ENCODE results near the gene LRIT2. TPM values are rescaled to one million over a fixed set of nuclear protein-coding genes. Genes with fewer than 3 reads are reported as not detected.
A peak's percentile ranks its signal among the peaks of the same experiment; 100 is the strongest.

The LRIT2 gene, protein sequence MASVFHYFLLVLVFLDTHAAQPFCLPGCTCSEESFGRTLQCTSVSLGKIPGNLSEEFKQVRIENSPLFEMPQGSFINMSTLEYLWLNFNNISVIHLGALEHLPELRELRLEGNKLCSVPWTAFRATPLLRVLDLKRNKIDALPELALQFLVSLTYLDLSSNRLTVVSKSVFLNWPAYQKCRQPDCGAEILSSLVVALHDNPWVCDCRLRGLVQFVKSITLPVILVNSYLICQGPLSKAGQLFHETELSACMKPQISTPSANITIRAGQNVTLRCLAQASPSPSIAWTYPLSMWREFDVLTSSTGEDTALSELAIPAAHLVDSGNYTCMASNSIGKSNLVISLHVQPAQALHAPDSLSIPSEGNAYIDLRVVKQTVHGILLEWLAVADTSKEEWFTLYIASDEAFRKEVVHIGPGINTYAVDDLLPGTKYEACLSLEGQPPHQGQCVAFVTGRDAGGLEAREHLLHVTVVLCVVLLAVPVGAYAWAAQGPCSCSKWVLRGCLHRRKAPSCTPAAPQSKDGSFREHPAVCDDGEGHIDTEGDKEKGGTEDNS
- total RNA-seq, result not detected

DNA sequence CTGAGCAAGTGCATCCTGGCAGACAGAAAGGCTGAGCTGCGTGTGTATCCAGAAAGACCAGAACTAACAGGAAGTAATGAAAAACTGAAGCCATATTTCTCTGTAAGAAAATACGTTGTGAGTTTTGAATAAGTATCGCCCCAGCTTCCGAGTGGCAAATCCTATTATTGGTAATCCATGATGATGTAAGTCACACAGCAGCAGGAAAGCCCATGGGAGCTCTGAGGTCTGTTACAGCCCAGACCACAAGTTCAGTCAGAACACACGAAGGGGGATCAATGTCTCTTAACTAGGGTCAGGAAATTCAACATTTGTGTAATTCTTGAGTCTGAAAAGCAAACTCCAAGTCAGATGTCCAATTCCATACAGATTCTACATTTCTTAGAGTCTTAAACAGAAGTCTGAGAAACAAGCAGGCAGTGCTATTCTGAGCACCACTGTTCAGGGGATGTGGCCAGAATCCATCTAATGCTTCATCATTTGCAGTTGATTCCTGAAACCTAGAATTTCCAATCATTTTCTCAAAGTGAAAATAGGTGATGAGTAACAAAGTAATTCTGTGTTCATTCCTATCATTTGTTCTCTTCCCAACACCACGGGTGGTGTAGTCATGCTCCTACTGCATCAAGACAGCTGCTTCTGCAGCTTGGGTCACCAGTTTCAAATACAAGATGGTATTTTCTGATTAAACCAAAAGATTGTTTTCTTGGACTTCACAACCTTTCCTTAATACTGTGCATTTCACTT, at the start of gene LRIT2:
Gene LRIT2 (minus strand): TSS at position 118 of the 747 bp plus-strand sequence. CDS start 24 bp downstream, at position 94.
- ATAC-seq (ENCODE audit: low read depth) (no peak), DNase-seq (no peak)
- Mint-ChIP-seq H3K4me3 (no peak within 1 kb of the TSS), H3K36me3 (no peaks in the 10 kb centered on the region), H3K4me1 (no peaks in the 10 kb centered on the region), H3K27me3 (peaks cover 19% of the 10 kb centered on the region), H3K27ac (no peak within 1 kb of the TSS), H3K9me3 (no peaks in the 10 kb centered on the region)
- POLR2A ChIA-PET, result no interaction called here

DNA sequence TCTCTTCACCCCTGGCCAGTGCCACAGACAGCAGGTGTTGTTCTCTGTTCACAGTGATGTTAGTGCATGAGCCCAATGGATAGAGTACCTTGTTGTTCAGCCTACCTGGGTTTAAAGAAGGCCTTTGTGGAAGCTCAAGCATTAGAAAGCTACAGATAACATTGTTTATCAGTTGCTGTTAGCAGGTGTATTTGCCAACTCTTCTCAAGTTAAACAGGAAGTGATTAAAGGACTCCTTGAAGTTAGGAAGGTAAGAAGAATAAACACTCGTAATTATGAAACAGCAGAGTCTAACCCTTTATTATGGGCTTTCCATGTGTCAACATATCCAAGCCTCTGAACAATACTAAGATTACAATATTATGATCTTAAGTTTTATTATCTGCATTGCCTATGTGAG, 45.4 kb upstream of the LRIT2 start:
- DNase-seq, result no peak
- no peak for ATAC-seq (ENCODE audit: low read depth)
- Mint-ChIP-seq H3K4me1 (peaks cover 13% of the 10 kb centered on the region), H3K27me3 (peaks cover 11% of the 10 kb centered on the region), H3K4me3 (no peak overlapping the region), H3K27ac (no peak overlapping the region), H3K36me3 (no peaks in the 10 kb centered on the region), H3K9me3 (no peaks in the 10 kb centered on the region)
- POLR2A ChIA-PET, result no interaction called here

DNA sequence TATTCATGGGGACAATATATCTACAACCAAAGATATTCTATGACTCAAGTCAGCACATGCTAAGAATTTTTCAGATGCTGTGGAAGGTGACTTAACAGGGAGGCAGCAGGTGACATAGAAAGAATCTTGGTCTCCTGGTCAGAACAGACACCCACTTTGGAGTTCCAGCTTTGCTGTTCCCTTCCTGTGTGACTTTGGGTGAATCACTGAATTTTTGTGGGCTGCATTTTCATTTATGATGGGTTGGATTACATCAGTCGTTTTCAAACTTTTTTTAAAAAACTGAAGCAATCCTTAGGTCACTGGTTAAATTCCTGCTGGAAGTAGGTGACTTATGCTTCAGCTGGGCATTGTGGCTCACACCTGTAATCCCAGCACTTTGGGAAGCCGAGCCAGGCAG, 44.4 kb upstream of the LRIT2 start:
- ATAC-seq (ENCODE audit: low read depth), result no peak

GRCh38 chr10:84269162-84269561, 43.8 kb upstream of the LRIT2 start:
- DNase-seq (no peak), ATAC-seq (ENCODE audit: low read depth) (no peak)
- no peaks in the 10 kb centered on the region for H3K9me3 Mint-ChIP-seq
- no peaks in the 10 kb centered on the region for H3K36me3 Mint-ChIP-seq
- H3K4me1 Mint-ChIP-seq, result peaks cover 21% of the 10 kb centered on the region
- POLR2A ChIA-PET, result interaction anchor here (0.7 kb wide), 1 partner anchor 268 kb away, joined by 3 read pairs; no protein-coding TSS in a partner anchor
- peaks cover 13% of the 10 kb centered on the region for H3K27me3 Mint-ChIP-seq
- no peak overlapping the region for H3K27ac Mint-ChIP-seq
- no peak overlapping the region for H3K4me3 Mint-ChIP-seq

More for the DNA sequence above, 44.4 kb upstream of the LRIT2 start:
- H3K9me3 Mint-ChIP-seq, result no peaks in the 10 kb centered on the region
- peaks cover 11% of the 10 kb centered on the region for H3K27me3 Mint-ChIP-seq
- POLR2A ChIA-PET, result interaction anchor here (0.7 kb wide), 1 partner anchor 267 kb away, joined by 3 read pairs; no protein-coding TSS in a partner anchor
- no peaks in the 10 kb centered on the region for H3K36me3 Mint-ChIP-seq
- no peak for DNase-seq
- H3K4me1 Mint-ChIP-seq, result peaks cover 16% of the 10 kb centered on the region
- no peak overlapping the region for H3K27ac Mint-ChIP-seq
- H3K4me3 Mint-ChIP-seq, result no peak overlapping the region

DNA sequence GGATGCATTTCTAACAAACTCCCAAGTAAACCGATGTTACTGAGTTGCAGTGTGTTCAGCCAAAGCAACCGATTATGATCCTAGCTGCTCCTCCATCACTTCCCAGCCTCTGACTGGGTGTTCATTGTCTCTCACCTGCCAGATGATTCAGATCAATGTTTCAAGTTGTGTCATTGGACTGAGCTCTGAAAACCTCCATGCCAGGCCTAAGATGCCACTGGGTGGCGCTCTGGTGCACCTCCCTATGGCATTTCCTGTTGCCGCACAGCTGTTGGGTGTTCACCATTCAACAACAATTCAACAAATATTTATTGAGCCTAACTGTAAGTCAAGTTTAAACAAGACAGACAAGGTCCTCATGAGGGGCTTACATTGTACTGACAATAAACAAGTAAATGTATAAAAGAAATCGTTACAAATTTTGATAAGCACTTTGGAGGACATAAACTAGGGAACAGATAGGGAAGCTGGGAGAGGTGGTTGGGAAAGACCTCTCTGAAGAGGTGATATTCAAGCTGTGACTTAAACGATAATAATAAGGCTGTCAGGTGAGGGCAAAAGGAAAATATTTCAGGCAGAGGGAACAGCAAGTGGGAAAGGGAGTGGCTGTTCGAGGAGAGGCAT, 42.3 kb upstream of the LRIT2 start:
- H3K36me3 Mint-ChIP-seq, result no peaks in the 10 kb centered on the region
- peaks cover 19% of the 10 kb centered on the region for H3K27me3 Mint-ChIP-seq
- no peaks in the 10 kb centered on the region for H3K9me3 Mint-ChIP-seq
- no peak overlapping the region for H3K4me3 Mint-ChIP-seq
- POLR2A ChIA-PET, result interaction anchor here (0.8 kb wide), 1 partner anchor 62 kb away, joined by 4 read pairs; no protein-coding TSS in a partner anchor
- ATAC-seq (ENCODE audit: low read depth) (peak; percentile 74), DNase-seq (peak; percentile 77)
- H3K4me1 Mint-ChIP-seq, result peaks cover 21% of the 10 kb centered on the region
- H3K27ac Mint-ChIP-seq, result no peak overlapping the region

DNA sequence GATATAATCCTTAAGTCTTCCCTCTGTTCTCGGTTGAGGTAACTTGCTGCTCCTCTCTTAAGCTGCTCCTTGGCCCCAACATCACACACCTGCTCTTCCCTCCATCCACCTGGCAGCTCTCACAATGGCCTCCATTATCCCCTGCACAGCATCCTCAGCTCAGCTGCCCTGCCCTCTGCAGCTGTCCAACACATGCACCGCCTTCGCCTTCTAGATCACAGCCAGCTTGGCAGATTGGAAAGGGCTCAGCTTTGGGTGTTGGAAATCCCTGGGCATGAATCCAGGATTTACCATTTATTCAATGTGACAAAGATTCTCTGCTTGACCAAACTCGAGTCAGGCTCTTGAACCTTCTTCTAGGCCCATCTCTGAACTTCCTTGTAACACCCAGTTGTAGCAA, 40.1 kb upstream of the LRIT2 start:
- POLR2A ChIA-PET, result no interaction called here
- no peaks in the 10 kb centered on the region for H3K9me3 Mint-ChIP-seq
- H3K4me3 Mint-ChIP-seq, result no peak overlapping the region
- H3K4me1 Mint-ChIP-seq, result peaks cover 17% of the 10 kb centered on the region
- H3K27me3 Mint-ChIP-seq, result peaks cover 16% of the 10 kb centered on the region
- DNase-seq (no peak), ATAC-seq (ENCODE audit: low read depth) (no peak)
- no peak overlapping the region for H3K27ac Mint-ChIP-seq
- no peaks in the 10 kb centered on the region for H3K36me3 Mint-ChIP-seq

DNA sequence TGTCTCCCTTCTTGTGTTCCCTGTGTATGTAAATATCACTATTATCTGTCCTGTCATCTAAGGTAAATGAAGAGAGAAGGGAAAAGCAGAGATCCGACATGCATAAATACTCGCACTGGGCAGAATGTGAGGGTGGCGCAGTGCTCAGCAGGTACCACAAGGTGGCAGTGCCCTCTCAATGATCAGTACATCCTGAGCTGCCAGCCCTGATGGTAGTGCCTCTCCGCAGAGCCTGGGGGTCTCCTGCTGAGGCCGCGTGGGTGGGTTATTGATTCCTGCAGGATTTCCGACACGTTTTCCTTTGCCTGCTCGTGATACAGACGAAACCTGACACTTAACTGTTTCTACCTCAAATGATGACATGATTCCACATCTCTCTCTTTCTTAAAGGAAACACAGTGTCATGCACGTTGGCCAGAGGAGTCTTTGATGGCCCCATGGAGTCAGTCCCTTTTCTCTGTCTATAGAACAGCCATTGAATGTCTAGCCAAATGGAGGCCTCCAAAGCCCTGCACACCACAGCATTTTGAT, 39.3 kb upstream of the LRIT2 start:
- DNase-seq, result peak; percentile 73
- peaks cover 17% of the 10 kb centered on the region for H3K4me1 Mint-ChIP-seq
- H3K4me3 Mint-ChIP-seq, result no peak overlapping the region
- POLR2A ChIA-PET, result no interaction called here
- H3K27ac Mint-ChIP-seq, result no peak overlapping the region
- H3K36me3 Mint-ChIP-seq, result no peaks in the 10 kb centered on the region
- H3K27me3 Mint-ChIP-seq, result peaks cover 16% of the 10 kb centered on the region
- ATAC-seq (ENCODE audit: low read depth), result peak; percentile 89
- no peaks in the 10 kb centered on the region for H3K9me3 Mint-ChIP-seq

- DNase-seq (no peak), ATAC-seq (ENCODE audit: low read depth) (no peak)
- no peaks in the 10 kb centered on the region for H3K36me3 Mint-ChIP-seq
- H3K27ac Mint-ChIP-seq, result no peak overlapping the region
- H3K4me3 Mint-ChIP-seq, result no peak overlapping the region
- H3K9me3 Mint-ChIP-seq, result no peaks in the 10 kb centered on the region
- POLR2A ChIA-PET, result no interaction called here
- H3K4me1 Mint-ChIP-seq, result peaks cover 17% of the 10 kb centered on the region
- peaks cover 19% of the 10 kb centered on the region for H3K27me3 Mint-ChIP-seq
These were observed 38.4 kb upstream of the LRIT2 start for GRCh38 chr10:84263716-84264115.

- no peak overlapping the region for H3K27ac Mint-ChIP-seq
- peaks cover 18% of the 10 kb centered on the region for H3K27me3 Mint-ChIP-seq
- ATAC-seq (ENCODE audit: low read depth) (no peak), DNase-seq (no peak)
- H3K36me3 Mint-ChIP-seq, result no peaks in the 10 kb centered on the region
- no peaks in the 10 kb centered on the region for H3K9me3 Mint-ChIP-seq
- POLR2A ChIA-PET, result no interaction called here
- no peak overlapping the region for H3K4me3 Mint-ChIP-seq
- peaks cover 10% of the 10 kb centered on the region for H3K4me1 Mint-ChIP-seq
These were observed 37.0 kb upstream of the LRIT2 start for GRCh38 chr10:84262190-84262956.

DNA sequence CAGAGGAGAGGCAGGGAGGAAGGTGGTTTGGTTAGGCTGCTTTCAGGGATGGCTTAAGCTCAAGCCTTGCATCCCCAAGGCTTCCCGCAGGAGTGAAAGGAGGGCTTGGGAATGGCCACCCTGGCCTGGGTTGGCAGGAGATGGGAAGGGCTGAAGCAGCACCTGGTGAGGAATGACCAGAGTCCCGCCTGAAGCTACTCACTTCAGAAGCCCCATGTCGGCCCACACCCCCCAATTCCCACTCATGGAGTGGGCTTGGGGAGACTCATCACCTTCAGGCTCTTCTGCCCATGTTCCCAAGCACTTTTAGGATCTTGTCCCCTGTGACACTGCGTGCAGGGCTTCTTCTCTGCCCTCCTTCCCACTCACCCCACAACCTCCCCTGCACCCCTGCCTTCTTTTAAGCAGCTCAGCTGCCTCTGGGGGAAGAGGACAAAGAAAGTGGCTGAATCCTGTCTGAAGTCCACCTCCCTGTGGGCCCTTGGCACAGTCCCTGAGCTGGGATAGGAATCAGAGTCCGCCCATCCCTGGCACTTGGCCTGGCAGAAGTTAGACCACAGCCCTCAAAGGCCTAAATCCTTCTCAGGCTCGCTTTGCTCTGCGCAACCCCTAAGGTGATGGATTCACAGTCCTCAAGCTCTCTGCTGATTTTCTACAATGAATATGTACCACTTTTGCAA, 36.0 kb upstream of the LRIT2 start:
- no peak for ATAC-seq (ENCODE audit: low read depth)
- Mint-ChIP-seq H3K36me3 (no peaks in the 10 kb centered on the region), H3K27me3 (peaks cover 18% of the 10 kb centered on the region), H3K4me3 (no peak overlapping the region), H3K4me1 (peaks cover 13% of the 10 kb centered on the region), H3K9me3 (no peaks in the 10 kb centered on the region), H3K27ac (no peak overlapping the region)
- POLR2A ChIA-PET, result no interaction called here
- DNase-seq, result no peak

DNA sequence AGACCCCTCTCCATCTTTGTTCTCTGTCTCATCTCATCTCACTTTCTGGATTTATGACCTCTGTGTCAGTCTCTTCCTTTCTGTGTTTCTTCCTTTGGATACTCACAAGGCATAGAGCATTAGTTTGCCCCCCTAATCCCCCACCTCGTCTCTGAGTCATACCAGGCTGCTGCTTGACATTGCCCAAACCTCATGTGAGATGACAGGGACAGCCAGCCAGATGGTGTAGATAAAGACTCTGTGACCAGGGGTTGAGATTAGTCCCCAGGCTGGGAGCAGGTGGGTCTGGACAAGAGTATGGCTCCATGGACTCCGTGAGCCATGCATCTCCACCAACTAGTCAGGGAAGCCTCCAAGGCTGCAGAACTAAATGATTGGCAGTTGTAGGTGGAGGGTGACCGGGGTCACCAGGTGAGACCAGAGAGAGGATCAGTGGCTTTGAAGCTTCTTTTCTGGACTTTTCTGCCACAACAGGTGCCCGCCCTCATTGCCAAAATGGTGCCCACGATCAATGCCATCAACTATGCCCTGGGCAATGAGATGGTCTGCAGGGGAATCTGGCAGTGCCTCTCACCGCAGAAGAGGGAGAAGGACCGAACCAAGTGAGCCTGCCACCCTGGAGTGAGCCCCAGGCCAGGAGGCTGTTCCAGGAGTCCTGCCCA, 32.8 kb upstream of the LRIT2 start:
- H3K9me3 Mint-ChIP-seq, result no peaks in the 10 kb centered on the region
- peaks cover 5% of the 10 kb centered on the region for H3K4me1 Mint-ChIP-seq
- H3K4me3 Mint-ChIP-seq, result no peak overlapping the region
- POLR2A ChIA-PET, result no interaction called here
- H3K27ac Mint-ChIP-seq, result no peak overlapping the region
- ATAC-seq (ENCODE audit: low read depth) (no peak), DNase-seq (no peak)
- H3K36me3 Mint-ChIP-seq, result no peaks in the 10 kb centered on the region
- peaks cover 19% of the 10 kb centered on the region for H3K27me3 Mint-ChIP-seq

All from activated naive CD8-positive, alpha-beta T cell treated with anti-CD3 and anti-CD28 coated beads, Interleukin-2, amount 10 ng/mL, durations not matched to agents 7 days and 5 days (primary cell).